ENCODE results near the gene KLF16.
A peak's percentile ranks its signal among the peaks of the same experiment; 100 is the strongest.
"Not testable (repeated sequence)": the region's sequence is repeated elsewhere in the genome, so short reads cannot be mapped to it uniquely, and the experiment has no call there.

Gene KLF16

GRCh38 chr19:1880611-1881392, 17.4 kb upstream of the KLF16 start:
- no peak overlapping the region for H2AFZ ChIP-seq (ENCODE audit: low read length)
- peaks cover 6% of the 10 kb centered on the region; the same call in 1 of the 2 replicates for H3K36me3 ChIP-seq (ENCODE audit: insufficient read depth, low read length)
- no peak overlapping the region for H3K4me2 ChIP-seq (ENCODE audit: low read length)
- H3K9me3 ChIP-seq (ENCODE audit: low read length) = no peaks in the 10 kb centered on the region
- H3K27ac ChIP-seq (ENCODE audit: low read depth, low read length, poor library complexity, severe bottlenecking) = no peak overlapping the region
- H3K4me1 ChIP-seq (ENCODE audit: insufficient read depth, low read length, severe bottlenecking) = peaks cover 36% of the 10 kb centered on the region
- H3K4me3 ChIP-seq (ENCODE audit: low read depth, low read length, poor library complexity, severe bottlenecking) = no peak overlapping the region
- no peaks in the 10 kb centered on the region for H3K9me2 ChIP-seq (ENCODE audit: low read depth, low read length)
- H4K20me1 ChIP-seq (ENCODE audit: insufficient read depth, low read length) = no peaks in the 10 kb centered on the region
- H3K27me3 ChIP-seq (ENCODE audit: insufficient read depth, low read length) = no peaks in the 10 kb centered on the region
- H3K79me2 ChIP-seq (ENCODE audit: insufficient read depth, low read length) = peaks cover 27% of the 10 kb centered on the region
- no peak for TF ChIP-seq CTCF (IDR thresholded peaks at IDR 0.05; ENCODE audit: low read length)
- no peak for TF ChIP-seq EZH2 (IDR thresholded peaks at IDR 0.05; ENCODE audit: borderline replicate concordance, low read length)
- H3K9ac ChIP-seq (ENCODE audit: low read length) = no peak overlapping the region
- no peaks in the 10 kb centered on the region for H3F3A ChIP-seq (ENCODE audit: insufficient read depth, low read length)

- not testable (repeated sequence) for H3K4me2 ChIP-seq (ENCODE audit: low read length); H3K9ac ChIP-seq (ENCODE audit: low read length); H3F3A ChIP-seq (ENCODE audit: insufficient read depth, low read length); H2AFZ ChIP-seq (ENCODE audit: low read length); H3K4me3 ChIP-seq (ENCODE audit: low read depth, low read length, poor library complexity, severe bottlenecking); H3K9me2 ChIP-seq (ENCODE audit: low read depth, low read length); H3K9me3 ChIP-seq (ENCODE audit: low read length); H3K36me3 ChIP-seq (ENCODE audit: insufficient read depth, low read length); H4K20me1 ChIP-seq (ENCODE audit: insufficient read depth, low read length); H3K27me3 ChIP-seq (ENCODE audit: insufficient read depth, low read length); H3K27ac ChIP-seq (ENCODE audit: low read depth, low read length, poor library complexity, severe bottlenecking)
- H3K79me2 ChIP-seq (ENCODE audit: insufficient read depth, low read length) = peaks cover 32% of the 10 kb centered on the region
- H3K4me1 ChIP-seq (ENCODE audit: insufficient read depth, low read length, severe bottlenecking) = peaks cover 37% of the 10 kb centered on the region
Measured at GRCh38 chr19:1879982-1880381, 16.6 kb upstream of the KLF16 start.

GRCh38 chr19:1878583-1878982, 15.2 kb upstream of the KLF16 start:
- peaks cover 33% of the 10 kb centered on the region for H3K79me2 ChIP-seq (ENCODE audit: insufficient read depth, low read length)
- H3K4me1 ChIP-seq (ENCODE audit: insufficient read depth, low read length, severe bottlenecking) = peaks cover 42% of the 10 kb centered on the region
- not testable (repeated sequence) for H2AFZ ChIP-seq (ENCODE audit: low read length); H3K9me3 ChIP-seq (ENCODE audit: low read length); H3K4me2 ChIP-seq (ENCODE audit: low read length); H3K27ac ChIP-seq (ENCODE audit: low read depth, low read length, poor library complexity, severe bottlenecking); H3K9me2 ChIP-seq (ENCODE audit: low read depth, low read length); H3K27me3 ChIP-seq (ENCODE audit: insufficient read depth, low read length); H3K4me3 ChIP-seq (ENCODE audit: low read depth, low read length, poor library complexity, severe bottlenecking); H3K9ac ChIP-seq (ENCODE audit: low read length); H4K20me1 ChIP-seq (ENCODE audit: insufficient read depth, low read length); H3F3A ChIP-seq (ENCODE audit: insufficient read depth, low read length)
- peaks cover 11% of the 10 kb centered on the region; the same call in 1 of the 2 replicates for H3K36me3 ChIP-seq (ENCODE audit: insufficient read depth, low read length)

GRCh38 chr19:1877280-1877660, 13.9 kb upstream of the KLF16 start:
- not testable (repeated sequence) for H2AFZ ChIP-seq (ENCODE audit: low read length); H3K4me3 ChIP-seq (ENCODE audit: low read depth, low read length, poor library complexity, severe bottlenecking); H4K20me1 ChIP-seq (ENCODE audit: insufficient read depth, low read length); H3K9ac ChIP-seq (ENCODE audit: low read length); H3K27ac ChIP-seq (ENCODE audit: low read depth, low read length, poor library complexity, severe bottlenecking); H3K27me3 ChIP-seq (ENCODE audit: insufficient read depth, low read length); H3K4me2 ChIP-seq (ENCODE audit: low read length); H3F3A ChIP-seq (ENCODE audit: insufficient read depth, low read length); H3K9me2 ChIP-seq (ENCODE audit: low read depth, low read length); H3K9me3 ChIP-seq (ENCODE audit: low read length)
- H3K79me2 ChIP-seq (ENCODE audit: insufficient read depth, low read length) = peaks cover 32% of the 10 kb centered on the region
- peaks cover 35% of the 10 kb centered on the region for H3K4me1 ChIP-seq (ENCODE audit: insufficient read depth, low read length, severe bottlenecking)
- peaks cover 15% of the 10 kb centered on the region; the same call in 1 of the 2 replicates for H3K36me3 ChIP-seq (ENCODE audit: insufficient read depth, low read length)

- H3K9me3 ChIP-seq (ENCODE audit: low read length); H2AFZ ChIP-seq (ENCODE audit: low read length); H3K9me2 ChIP-seq (ENCODE audit: low read depth, low read length); H3K27me3 ChIP-seq (ENCODE audit: insufficient read depth, low read length); H4K20me1 ChIP-seq (ENCODE audit: insufficient read depth, low read length); H3F3A ChIP-seq (ENCODE audit: insufficient read depth, low read length): not testable (repeated sequence)
- Histone ChIP-seq H3K4me2 (ENCODE audit: low read length) (peak overlapping the region; percentile 74), H3K27ac (ENCODE audit: low read depth, low read length, poor library complexity, severe bottlenecking) (peak overlapping the region; percentile 49), H3K4me1 (ENCODE audit: insufficient read depth, low read length, severe bottlenecking) (peaks cover 29% of the 10 kb centered on the region), H3K79me2 (ENCODE audit: insufficient read depth, low read length) (peaks cover 29% of the 10 kb centered on the region), H3K9ac (ENCODE audit: low read length) (peak overlapping the region; percentile 75), H3K36me3 (ENCODE audit: insufficient read depth, low read length) (peaks cover 15% of the 10 kb centered on the region; the same call in 1 of the 2 replicates), H3K4me3 (ENCODE audit: low read depth, low read length, poor library complexity, severe bottlenecking) (peak overlapping the region; percentile 71)
Measured at GRCh38 chr19:1876496-1877279, 13.3 kb upstream of the KLF16 start.

Measured in OCI-LY1 (cell line).